NCI-H2029 treated with DMSO at 0.1 percent for 48 hours (cell line): ENCODE measurements around the gene TGFB3.

ENCODE experiments used
- DNase-seq: peaks from one replicate; lab custom pipeline; 2025; lab: John Stamatoyannopoulos, UW

Gene TGFB3

DNA sequence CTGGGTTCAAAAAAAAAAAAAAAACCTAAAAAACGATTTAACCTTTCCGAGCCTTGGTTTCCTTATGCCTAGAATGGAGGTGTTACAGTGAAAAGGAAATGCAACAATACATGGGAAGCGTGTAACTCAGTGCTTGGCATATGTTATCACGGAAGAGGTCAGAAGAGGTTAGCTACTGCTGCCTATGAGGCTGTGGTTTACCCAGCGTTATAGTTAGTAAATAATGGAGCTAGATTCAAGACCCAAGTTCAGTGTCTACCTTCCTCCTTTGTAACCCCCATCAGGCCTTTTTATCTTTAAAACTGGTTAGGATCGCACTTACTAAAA, 4.6 kb upstream of the TGFB3 start:
- DNase-seq: no peak

DNA sequence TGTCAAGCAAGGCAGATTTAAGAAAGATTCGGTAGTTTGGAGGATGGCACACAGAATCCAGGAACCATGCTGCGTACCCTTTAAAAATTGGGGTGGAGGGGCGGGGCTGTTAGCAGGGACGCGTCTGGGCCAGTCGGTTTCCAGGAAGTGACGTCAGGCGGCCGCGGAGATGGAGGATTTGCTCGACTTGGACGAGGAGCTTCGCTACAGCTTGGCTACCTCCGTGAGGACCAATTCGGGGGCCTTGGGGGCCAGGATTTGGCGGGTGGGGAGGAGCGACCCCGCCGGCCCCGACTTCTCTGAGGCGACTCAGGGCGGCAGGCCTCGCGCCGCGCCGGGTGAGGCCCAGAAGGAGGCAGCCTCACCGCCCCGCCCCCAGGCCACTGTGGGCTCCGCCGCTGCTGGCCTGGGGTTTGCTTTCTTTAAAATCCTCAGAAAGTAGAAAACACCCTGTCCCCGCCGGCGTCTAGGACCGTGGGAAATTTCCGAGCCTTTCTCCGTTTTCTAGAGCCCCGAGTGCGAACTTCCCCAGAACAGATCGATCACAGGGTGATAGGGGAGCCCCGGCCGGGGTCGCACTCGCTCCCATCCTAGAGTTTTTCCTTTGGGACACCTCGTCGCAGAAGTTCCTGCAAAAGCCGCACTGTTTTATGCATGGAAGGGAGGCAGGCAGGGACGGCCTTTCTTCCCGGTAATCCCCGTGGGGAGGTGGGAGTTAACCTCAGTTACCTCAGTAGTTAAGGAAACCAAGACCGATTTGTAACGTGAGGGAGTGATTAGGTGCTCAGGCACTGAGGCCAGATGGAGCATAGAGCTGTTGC, 4.0 kb upstream of the TGFB3 start, which contains the start of gene IFT43:
TSS of gene IFT43 (plus strand) at position 146 of the 821 bp plus-strand sequence. CDS start at position 170, 24 bp downstream.
- no peak for DNase-seq

DNA sequence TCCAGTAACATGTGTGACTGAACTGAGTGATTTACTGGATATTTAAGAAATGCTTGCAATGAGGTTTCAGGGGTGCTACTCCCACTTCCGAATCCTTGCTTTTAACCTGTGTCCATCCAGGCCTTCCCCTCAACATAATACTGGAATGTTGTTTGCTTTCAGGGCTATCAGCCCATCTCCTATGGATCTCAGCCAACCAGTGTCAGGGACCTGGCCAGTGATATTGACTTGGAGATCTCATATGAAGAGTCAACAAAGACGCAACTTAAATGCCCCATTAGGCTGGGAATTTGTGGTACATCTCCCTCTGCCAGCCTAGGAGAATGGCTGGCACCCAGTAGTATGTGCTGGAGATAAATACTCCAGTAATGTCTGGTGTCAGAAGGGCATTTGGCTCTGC, 2.9 kb upstream of the TGFB3 start:
- DNase-seq: no peak

DNA sequence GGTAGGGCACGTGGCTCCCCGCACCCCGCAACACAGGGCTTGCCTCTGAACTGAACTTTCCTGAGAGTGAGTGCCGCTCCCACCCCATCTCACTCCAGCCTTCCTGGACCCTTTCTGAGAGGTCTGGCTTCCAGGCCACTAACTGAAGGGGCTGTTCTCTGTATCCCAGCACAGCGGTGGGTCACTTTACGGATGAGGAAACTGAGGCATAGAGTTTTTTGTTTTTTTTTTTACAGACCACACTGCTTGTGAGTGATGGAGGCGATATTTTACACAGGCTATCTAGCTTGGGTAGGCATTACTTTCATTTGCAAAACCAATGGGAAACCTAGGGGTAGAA, 1.2 kb upstream of the TGFB3 start:
- no peak for DNase-seq

DNA sequence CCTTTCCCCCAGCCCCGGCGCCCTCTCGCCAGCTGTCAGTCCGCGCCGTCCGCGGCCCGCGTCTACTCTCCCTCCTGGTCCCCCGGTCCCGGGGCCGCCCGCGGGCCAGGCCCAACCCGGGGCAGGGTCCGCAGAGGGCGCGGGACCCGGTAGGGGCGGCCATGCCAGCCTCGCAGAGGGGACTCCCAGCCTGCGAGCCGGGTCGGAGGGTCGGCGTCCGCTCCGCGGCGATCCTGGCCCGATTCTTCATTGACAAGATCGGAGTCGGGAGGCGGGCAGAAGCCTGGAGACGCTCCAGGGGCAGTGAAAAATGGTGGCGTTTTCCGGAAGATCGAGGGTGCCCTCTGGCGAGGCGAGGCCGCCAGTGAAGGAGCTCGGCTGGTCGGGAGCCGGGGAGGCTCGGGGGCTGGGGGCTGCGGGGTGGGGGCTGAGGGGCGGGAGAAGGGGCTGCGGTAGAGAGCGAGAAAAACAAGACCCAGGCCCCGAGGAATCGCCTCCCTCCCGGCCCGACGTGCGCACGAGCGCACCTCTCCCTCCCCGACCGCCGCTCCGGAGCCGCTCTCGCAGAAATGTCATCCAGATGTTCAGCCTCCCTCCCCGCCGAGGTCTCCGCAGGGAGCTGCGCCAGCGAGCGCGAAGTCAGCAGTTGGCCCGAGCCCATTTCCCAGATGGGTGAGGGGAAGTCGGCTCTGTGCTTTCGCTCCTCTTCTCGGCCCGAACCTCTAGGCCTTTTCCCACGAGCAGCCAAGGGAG, 647 bp upstream of the TGFB3 start:
- DNase-seq: no peak

DNA sequence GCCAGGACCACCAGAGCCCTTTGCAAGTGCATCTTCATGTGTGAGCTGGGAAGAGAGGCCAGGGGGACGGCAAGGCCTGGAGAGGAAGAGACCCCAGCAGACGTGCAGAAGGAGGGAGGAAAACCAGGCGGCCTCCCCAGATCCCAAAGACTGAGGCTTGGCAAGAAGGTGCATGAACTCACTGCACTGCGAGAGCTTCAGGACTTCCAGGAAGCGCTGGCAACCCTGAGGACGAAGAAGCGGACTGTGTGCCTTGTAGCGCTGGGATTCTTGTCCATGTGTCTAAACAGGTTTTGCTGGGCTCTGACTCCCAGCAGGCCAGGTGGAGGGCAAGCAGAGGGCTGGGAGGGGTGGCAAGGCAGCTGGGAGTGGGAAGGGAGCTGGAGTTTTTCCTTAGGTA, 939 bp downstream of the TGFB3 start:
- DNase-seq: no peak

DNA sequence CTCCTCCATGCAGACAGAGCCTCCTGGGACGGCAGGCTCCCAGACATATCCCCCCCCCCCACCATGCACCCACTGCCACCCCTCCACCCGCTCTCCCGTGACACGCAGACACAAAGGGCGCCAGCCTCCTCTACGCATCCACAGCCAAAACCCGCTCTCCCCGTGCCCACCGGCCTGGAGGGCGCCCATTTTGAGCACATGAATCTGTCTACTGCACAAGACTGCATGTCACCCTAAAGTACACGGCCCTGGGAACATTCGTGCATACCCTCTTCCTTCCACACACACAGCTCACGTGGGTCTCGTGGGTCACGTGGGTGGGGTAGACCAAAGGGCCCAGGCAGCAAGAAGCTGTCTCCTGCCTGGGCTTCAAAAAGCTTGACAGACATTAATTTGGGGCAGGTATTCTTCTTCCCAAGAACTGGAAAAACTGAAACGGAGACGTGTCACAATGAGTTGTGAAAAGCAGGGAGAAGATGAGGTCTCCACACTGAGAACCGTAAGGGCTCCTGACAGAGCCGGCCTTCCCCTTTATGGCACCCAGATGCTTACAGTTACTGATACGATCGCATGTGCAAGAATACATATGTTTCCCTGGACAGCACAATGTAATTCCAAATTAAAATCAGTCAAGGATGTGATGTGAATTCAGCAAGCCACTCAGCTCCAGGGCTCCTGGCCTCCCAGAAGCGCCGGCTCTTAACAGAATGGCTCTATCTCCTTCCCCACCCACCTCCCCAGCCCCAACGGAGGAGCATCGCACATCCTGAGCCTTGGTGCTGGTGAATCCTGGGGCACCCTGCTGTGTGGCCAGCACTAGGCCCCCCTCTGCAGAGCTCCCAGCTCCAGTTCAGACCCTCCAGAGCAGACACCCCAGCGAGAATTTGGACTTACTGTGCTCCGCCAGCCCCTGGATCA, 1.9 kb downstream of the TGFB3 start:
- no peak for DNase-seq

DNA sequence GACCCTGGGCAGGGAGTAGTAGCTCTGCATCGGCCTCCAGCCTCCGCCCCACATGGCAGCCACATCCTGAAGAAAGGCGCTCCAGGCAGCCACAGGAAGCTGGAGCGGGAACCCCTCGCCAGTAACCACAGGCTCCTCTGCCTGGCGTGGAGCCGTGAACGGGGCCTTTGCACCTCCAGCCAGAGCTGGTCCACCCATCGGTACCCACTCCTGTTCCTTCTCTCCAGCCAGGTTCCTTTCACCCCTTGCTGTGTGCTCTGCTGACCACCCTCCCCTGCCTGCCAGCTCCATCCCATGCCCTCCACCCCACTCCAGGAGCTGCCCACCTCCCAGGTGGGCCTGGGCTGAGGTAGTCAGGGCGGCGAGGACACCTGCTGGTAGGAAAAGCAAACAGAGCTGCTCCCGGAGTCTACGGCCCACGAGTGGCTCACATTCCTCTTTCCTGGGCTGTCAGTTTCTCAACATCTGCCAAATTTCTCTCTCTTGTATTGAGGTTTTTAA, 2.7 kb downstream of the TGFB3 start:
- DNase-seq: no peak

DNA sequence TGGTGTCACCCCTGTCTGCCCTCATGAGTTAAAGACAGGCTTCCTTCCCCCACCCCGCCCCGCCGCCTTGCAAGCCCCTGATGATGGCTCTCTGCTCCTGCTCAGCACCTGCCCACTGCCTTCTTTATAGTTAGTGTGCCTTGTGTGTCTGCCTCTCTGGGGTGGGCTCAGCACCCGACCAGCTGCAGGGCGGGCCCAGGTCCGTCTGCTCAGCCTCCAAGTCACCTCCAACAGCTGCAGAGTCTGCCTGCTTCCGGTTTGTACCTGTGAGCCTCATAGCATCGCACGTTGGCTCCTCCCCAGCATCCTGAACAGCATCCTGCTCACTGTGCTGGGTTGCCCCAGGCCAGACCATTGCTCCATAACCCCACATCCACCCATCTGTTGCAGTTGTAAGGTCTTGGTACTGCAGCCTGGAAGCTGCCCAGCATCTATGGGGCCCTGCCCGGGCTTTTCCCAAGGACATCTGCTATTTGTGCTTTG, 3.5 kb downstream of the TGFB3 start:
- DNase-seq: no peak

DNA sequence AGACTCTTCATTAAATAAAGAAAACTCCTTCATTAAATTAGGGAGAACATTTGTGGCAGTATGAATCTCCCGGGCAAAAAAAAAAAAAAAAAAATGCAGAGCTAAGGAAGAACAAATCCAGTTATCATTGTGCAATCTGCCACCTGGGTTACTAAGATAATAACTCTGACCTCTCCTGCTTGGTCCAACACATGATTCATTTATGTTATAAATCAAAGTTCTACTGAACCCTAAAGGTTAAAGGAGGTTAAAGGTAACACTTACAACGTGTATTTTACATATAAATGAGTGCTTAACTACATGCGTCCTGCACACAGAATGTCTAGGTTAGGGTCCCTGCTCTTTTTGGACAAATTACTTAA, 4.2 kb downstream of the TGFB3 start:
- DNase-seq: no peak

DNA sequence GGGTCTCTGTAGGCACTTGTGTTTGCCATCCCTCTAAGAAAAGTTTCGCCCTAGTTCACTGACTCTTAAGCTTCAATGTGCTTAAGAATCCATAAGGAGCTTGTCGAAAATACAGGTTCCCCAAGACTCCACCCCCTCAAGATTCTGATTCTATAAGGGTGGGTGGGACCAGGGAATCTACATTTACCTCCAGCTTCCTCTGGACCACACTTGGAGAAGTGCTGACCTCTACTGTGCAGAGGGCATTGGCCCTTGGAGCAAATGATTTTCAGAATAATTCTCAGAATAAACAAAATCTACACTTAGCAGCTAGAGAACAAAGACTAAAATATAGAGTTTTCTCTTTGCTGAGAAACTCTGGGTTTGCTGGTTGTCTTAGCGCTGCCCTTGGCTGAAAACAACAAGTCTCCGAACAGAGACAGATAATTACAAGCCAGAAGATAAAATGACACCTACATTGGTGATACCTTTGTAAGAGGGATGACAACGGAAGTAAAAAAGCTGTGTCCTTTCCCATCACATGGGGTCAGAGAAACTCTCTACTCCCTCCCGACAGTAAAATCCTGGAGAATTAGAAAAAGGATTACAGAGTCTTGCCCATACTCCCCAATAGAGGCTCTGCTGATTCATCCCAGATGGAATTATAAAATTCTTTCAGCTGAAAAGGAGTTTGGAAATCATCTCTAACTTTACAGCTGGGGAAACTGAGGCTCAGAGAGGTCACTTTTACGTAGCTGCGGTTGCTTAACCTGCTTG, 4.8 kb downstream of the TGFB3 start:
- no peak for DNase-seq

DNA sequence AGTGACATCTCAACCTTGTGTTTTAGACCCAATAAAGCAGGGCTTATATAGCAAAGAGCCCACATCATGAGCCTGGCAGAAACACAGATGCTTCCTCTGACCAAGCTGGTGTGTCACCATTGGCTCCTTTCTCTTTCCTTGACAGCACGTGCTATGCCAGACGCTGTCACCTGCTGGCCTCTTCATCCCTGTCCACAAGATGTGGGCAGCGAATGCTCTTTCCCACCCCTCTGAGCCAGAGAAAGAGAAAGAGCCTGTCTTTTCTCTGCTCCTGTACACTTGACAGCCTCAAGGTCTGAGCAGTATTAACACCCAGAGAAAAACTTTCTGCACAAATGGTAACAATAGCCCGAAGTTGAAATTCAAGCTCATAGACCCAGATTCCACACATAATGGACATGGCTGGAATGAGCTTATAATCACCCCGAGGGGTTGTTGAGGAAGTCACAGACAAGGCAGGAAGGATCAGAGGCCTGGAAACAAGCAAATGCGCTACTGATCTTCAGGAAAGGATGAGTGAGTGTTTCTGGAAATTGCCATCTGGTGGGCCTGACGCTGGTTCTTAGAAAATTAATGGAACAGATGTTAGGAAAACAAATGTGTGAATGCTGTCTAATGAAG, 8.9 kb downstream of the TGFB3 start:
- no peak for DNase-seq

DNA sequence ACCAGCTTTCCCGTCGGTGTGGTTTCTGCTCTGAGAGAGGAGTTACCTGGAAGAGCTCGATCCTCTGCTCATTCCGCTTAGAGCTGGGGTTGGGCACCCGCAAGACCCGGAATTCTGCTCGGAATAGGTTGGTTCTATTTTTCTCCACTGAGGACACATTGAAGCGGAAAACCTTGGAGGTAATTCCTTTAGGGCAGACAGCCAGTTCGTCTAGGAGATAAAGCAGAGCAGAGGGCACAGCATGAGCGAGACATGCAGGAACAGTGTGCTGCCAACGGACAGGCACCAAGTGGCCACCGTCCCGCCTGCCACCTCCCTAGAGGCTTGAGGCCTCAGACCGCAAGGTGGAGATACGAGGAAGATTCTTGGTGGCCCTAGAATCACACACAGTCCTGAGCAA, 10.3 kb downstream of the TGFB3 start:
- no peak for DNase-seq

DNA sequence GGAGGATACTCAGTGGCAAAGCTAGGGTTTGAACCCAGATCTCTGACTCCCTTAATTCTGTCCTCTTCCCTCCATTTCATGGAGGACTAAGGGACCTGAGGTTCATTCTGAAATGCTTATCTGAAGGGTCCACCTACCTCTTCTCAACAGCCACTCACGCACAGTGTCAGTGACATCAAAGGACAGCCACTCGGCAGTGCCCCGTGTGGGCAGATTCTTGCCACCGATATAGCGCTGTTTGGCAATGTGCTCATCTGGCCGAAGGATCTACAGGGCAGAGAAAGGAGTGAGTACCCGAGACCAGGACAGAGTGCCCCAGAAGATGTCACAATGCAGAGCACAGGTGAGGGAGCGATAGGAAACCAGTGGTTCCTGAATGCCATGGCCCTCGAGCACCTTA, 10.8 kb downstream of the TGFB3 start:
- no peak for DNase-seq

DNA sequence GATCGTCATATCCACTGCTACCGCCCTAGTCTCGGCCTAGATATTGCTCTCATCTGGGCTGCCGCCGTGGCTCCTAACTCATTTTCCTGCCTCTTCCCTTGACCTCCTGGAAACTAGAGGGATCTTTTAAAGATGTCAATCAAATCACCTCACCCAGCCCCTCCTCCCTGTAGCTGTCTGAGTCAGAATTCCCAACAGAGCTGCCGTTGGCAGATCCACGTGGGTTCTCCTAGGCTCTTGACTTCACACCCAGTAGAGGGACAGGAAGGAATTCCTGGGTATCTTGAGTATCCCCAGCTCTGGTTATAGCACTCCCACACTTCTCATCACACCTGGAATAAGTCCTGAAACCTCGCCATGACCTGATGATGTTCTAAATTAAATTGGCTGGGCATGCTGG, 11.9 kb downstream of the TGFB3 start:
- no peak for DNase-seq

DNA sequence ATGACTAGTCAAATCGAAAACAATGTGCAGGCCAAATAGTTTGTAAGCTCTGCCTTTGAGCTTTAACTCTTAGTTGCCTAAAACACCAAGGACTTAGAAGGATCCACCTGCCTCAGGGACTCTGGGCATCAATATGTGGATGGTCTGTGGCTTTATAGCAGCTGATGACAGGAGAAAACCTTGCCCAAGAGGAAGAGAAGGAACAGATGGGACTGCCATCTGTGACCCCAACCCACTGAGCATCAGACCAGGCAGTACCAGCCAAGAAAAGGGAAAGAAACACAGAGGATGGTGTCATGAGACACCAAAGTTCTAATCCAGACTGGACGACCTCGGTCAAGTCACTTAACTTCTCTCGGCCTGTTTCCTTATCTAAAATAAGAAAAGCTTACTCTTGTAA, 12.7 kb downstream of the TGFB3 start:
- no peak for DNase-seq

DNA sequence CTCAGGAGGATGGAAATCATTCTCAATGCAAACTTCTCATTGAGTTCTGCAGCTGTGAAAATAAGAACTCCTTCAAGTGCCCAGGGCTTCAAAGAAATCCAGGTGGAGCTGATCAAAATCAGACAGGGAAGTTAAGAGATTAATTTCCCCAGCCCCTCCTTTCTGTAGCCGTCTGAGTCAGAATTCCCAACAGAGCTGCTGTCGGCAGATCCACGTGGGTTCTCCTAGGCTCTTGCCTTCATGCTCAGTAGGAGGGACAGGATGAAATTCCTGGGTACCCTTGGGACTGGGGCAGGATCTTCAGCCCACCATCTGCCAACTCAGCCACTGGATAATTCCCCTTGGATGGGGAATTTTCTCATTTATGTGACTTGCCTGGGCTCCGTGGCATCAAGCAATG, 13.3 kb downstream of the TGFB3 start:
- no peak for DNase-seq

DNA sequence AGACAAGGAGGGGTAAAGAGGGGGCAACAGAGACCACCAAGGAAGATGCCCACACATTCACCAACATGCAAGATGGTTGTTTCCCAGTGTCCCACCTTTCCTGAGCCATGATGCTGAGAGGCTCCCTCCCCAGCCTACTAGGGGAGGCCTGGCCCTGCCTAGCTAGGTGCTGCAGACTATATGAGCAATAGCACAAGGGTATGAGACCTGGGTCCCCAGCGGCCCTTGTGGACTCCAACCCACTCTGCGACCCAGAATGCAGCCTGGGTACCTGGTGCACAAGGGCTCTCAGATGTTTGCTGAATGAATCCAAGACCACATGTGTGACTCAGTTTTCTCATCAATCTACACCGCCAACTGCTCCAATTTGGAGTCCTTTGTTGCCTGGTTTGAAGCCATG, 13.9 kb downstream of the TGFB3 start:
- no peak for DNase-seq

DNA sequence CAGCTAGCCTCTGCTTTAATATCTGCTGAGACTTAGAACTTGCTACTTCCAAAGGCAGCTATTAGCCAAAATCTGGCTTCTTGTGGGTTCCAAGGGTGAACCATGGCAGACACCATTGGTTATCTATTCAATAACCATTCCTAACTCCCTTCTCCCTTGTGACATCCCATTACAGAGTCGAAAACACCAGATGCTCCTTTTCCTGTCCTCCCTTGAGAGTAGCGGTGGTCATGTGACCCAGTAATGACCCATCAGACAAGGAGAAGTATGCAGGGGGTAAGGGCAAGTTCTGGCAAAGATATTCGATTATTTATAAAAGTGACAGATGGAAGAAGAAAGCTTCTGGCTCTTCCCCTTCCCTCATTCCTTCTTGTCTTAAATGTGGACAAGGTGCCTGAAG, 20.1 kb downstream of the TGFB3 start:
- DNase-seq: no peak

DNA sequence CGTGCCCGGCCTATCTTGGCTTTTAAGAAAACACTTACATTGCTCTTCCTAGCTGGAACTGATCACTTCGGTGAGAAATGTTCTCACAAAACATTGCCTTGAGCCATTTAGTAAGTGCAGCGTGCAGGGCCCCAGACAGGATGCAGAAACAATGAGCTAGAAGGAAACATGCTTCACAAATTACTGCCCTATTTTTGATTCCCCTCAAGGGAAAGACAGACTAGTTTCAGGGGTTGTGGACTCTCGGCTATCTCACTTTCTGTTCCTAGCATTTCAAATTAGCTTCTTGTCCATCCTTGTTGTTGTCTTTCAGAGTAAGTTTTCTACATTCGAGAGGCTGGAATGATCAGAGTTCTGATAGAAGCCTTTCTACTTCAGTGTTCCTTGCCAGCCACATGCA, 21.6 kb downstream of the TGFB3 start:
- DNase-seq: no peak

DNA sequence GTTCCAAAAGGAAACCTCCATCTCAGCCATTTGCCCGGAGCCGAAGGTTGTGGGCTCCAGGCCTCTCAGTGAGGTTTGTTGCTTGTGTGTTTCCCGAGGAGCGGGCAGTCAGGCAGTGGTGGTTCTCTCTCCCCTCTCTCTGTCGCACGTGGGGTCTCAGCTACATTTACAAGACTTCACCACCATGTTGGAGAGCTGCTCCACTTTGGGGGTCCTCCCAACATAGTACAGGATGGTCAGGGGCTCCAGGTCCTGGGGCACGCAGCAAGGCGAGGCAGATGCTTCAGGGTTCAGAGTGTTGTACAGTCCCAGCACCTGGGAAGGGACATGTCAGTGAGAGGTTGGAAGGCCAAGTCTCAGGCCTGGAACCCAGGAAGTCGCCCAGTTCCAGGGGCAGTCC, 22.8 kb downstream of the TGFB3 start:
- no peak for DNase-seq
